HCT116 (cell line): ENCODE results near the gene RACK1. TPM values are rescaled to one million over a fixed set of nuclear protein-coding genes. Genes with fewer than 3 reads are reported as not detected.

ENCODE experiments used
- ATAC-seq: fragments of 200-7000 bp; cut with Tn5 transposase; 2 replicates; pipeline ENCODE4 v1.9.1; 2020; ENCODE audit warnings: mild to moderate bottlenecking, moderate library complexity
- BruUV-seq: library from RNA; stranded (reverse); fragments of 400-500 nt; replicated peaks from 2 replicates; lab custom pipeline; 2021; lab: Mats Ljungman, UMichigan
- CTCF ChIA-PET: fragments of 300-600 bp; sonication (Branson Sonifier 250); formaldehyde crosslinking; loops from one replicate; lab custom pipeline; 2021; ENCODE audit warnings: antibody characterized with exemption; lab: Charles Lee
- POLR2A ChIA-PET: fragments of 300-600, 350-600 bp; sonication (Branson Sonifier 250); formaldehyde crosslinking; loops from one replicate; lab custom pipeline; 2021; ENCODE audit warnings: antibody characterized with exemption; lab: Charles Lee
- RAD21 ChIA-PET, 2 experiments: fragments of 300-600 bp; sonication (Branson Sonifier 250); formaldehyde crosslinking; loops; one replicate each; lab custom pipeline; 2023; ENCODE audit warnings: low total read pairs in 2 of 2; ENCODE audit not compliant: uncharacterized antibody in 2 of 2, unreplicated experiment in 2 of 2, low non-redundant PET in 1 of 2; lab: Charles Lee
- DNase-seq: peaks from one replicate; pipeline ENCODE4 v3.0.0-alpha.2; 2010; ENCODE audit warnings: low read depth, low spot score
- H2AFZ ChIP-seq: fragments of 200-600 bp; shearing (Covaris generic), sonication (generic); 2 replicates; pipeline ENCODE4 v1.6.1; 2017; ENCODE audit warnings: low read depth, mixed run types, mixed read lengths, antibody characterized with exemption, low read length; ENCODE audit not compliant: poor library complexity, severe bottlenecking
- H3K27ac ChIP-seq: 2 replicates; pipeline ENCODE4 v1.5.1; 2012; ENCODE audit warnings: low read depth, low read length
- H3K27me3 ChIP-seq: fragments of 200-600 bp; sonication (generic); 2 replicates; pipeline ENCODE4 v1.6.1; 2016; ENCODE audit warnings: mixed run types, low read length, mixed read lengths; ENCODE audit not compliant: insufficient read depth
- H3K36me3 ChIP-seq, 2 experiments: fragments of 200-500 bp in 1 of 2; fragments of 200-600 bp in 1 of 2; sonication (Bioruptor generic) in 1 of 2; sonication (generic) in 1 of 2; 2 replicates each; pipeline versions ENCODE4 v1.5.1 to v1.6.1; 2014 to 2016; ENCODE audit warnings: low read length in 2 of 2, inconsistent platforms in 1 of 2, mixed read lengths in 1 of 2, mixed run types in 1 of 2; ENCODE audit not compliant: insufficient read depth in 2 of 2, control insufficient read depth in 1 of 2
- H3K4me1 ChIP-seq, 2 experiments: fragments of 200-600 bp in 1 of 2; sonication (generic) in 1 of 2; 2 replicates each; pipeline versions ENCODE4 v1.5.1 to v1.6.1; 2012 to 2017; ENCODE audit warnings: low read length in 2 of 2, inconsistent platforms in 1 of 2, mild to moderate bottlenecking in 1 of 2, mixed read lengths in 1 of 2, mixed run types in 1 of 2, moderate library complexity in 1 of 2; ENCODE audit not compliant: insufficient read depth in 2 of 2, control insufficient read depth in 1 of 2
- H3K4me2 ChIP-seq: fragments of 200-600 bp; sonication (generic); 2 replicates; pipeline ENCODE4 v1.6.1; 2017; ENCODE audit warnings: mixed run types, low read length, mixed read lengths
- H3K4me3 ChIP-seq, 2 experiments: fragments of 200-600 bp in 1 of 2; sonication (generic) in 1 of 2; replicated peaks in 1 of 2; 2 replicates each; pipeline ENCODE4 v1.5.1; 2011 to 2016; ENCODE audit warnings: low read length in 2 of 2, control low read depth in 1 of 2, low read depth in 1 of 2, mild to moderate bottlenecking in 1 of 2, mixed read lengths in 1 of 2, mixed run types in 1 of 2
- H3K79me2 ChIP-seq: fragments of 200-600 bp; sonication (generic); 2 replicates; pipeline ENCODE4 v1.6.1; 2017; ENCODE audit warnings: mild to moderate bottlenecking, mixed run types, low read length, moderate library complexity, mixed read lengths; ENCODE audit not compliant: insufficient read depth
- H3K9ac ChIP-seq: fragments of 200-600 bp; sonication (generic); 2 replicates; pipeline ENCODE4 v1.6.1; 2016; ENCODE audit warnings: low read length, mixed read lengths
- H3K9me2 ChIP-seq: fragments of 200-600 bp; sonication (generic), shearing (Covaris generic); 2 replicates; pipeline ENCODE4 v1.6.1; 2017; ENCODE audit warnings: mixed run types, mild to moderate bottlenecking, moderate library complexity; ENCODE audit not compliant: insufficient read depth
- H3K9me3 ChIP-seq, 2 experiments: fragments of 200-500 bp in 1 of 2; fragments of 200-600 bp in 1 of 2; sonication (Bioruptor generic) in 1 of 2; sonication (generic) in 1 of 2; 2 replicates each; pipeline ENCODE4 v1.6.1; 2014 to 2017; ENCODE audit warnings: low read length in 2 of 2, mixed read lengths in 2 of 2, inconsistent platforms in 1 of 2, low read depth in 1 of 2, mild to moderate bottlenecking in 1 of 2, mixed run types in 1 of 2, moderate library complexity in 1 of 2; ENCODE audit not compliant: control insufficient read depth in 1 of 2, insufficient read depth in 1 of 2
- H4K20me1 ChIP-seq: fragments of 200-600 bp; sonication (generic), shearing (Covaris generic); 2 replicates; pipeline ENCODE4 v1.6.1; 2017; ENCODE audit warnings: mixed run types, mild to moderate bottlenecking, moderate library complexity; ENCODE audit not compliant: insufficient read depth
- ATF3 ChIP-seq: IDR thresholded peaks from 2 replicates; pipeline ENCODE4 v1.6.1; 2012
- CBX3 ChIP-seq: IDR thresholded peaks from 2 replicates; pipeline ENCODE4 v1.6.1; 2012; ENCODE audit warnings: low read depth
- CEBPB ChIP-seq: IDR thresholded peaks from 2 replicates; pipeline ENCODE4 v1.6.1; 2012; ENCODE audit warnings: low read depth
- ELF1 ChIP-seq: IDR thresholded peaks from 2 replicates; pipeline ENCODE4 v1.6.1; 2012; ENCODE audit warnings: low read depth, borderline replicate concordance
- FOSL1 ChIP-seq: IDR thresholded peaks from 2 replicates; pipeline ENCODE4 v1.6.1; 2012; ENCODE audit warnings: low read depth
- JUND ChIP-seq: IDR thresholded peaks from 2 replicates; pipeline ENCODE4 v1.6.1; 2012
- MAX ChIP-seq: IDR thresholded peaks from 2 replicates; pipeline ENCODE4 v1.6.1; 2012
- POLR2A ChIP-seq: IDR thresholded peaks from 2 replicates; pipeline ENCODE4 v1.7.0; 2011; ENCODE audit warnings: borderline replicate concordance; ENCODE audit not compliant: insufficient read depth, insufficient read length; ENCODE audit errors: extremely low read depth
- POLR2AphosphoS5 ChIP-seq: IDR thresholded peaks from 2 replicates; pipeline ENCODE4 v1.6.1; 2011; ENCODE audit warnings: mild to moderate bottlenecking, low read depth, low read length, moderate library complexity
- RAD21 ChIP-seq: IDR thresholded peaks from 2 replicates; pipeline ENCODE4 v1.6.1; 2012; ENCODE audit warnings: low read depth, mild to moderate bottlenecking
- REST ChIP-seq: IDR thresholded peaks from 2 replicates; pipeline ENCODE4 v1.6.1; 2012; ENCODE audit warnings: low read depth
- SIN3A ChIP-seq: IDR thresholded peaks from 2 replicates; pipeline ENCODE4 v1.6.1; 2012; ENCODE audit warnings: low read depth
- SP1 ChIP-seq: IDR thresholded peaks from 2 replicates; pipeline ENCODE4 v1.6.1; 2012; ENCODE audit warnings: low read depth
- SRF ChIP-seq: IDR thresholded peaks from 2 replicates; pipeline ENCODE4 v1.6.1; 2012; ENCODE audit warnings: low read depth
- TCF7L2 ChIP-seq: IDR thresholded peaks from 2 replicates; pipeline ENCODE4 v1.7.0; 2011; ENCODE audit warnings: borderline replicate concordance, inconsistent platforms; ENCODE audit not compliant: insufficient read depth, insufficient read length; ENCODE audit errors: extremely low read depth
- YY1 ChIP-seq: IDR thresholded peaks from 2 replicates; pipeline ENCODE4 v1.6.1; 2011; ENCODE audit warnings: low read length, low read depth, moderate library complexity, mild to moderate bottlenecking; ENCODE audit not compliant: insufficient replicate concordance; ENCODE audit errors: extremely low read depth
- ZBTB33 ChIP-seq: IDR thresholded peaks from 2 replicates; pipeline ENCODE4 v1.6.1; 2011; ENCODE audit warnings: mild to moderate bottlenecking, low read length, moderate library complexity; ENCODE audit not compliant: insufficient replicate concordance; ENCODE audit errors: extremely low read depth
- ZFX ChIP-seq: fragments of 450-650 bp; IDR thresholded peaks from 2 replicates; pipeline ENCODE4 v1.6.1; 2017
- intact Hi-C: fragments of 100-400 bp; cut with micrococcal nuclease; formaldehyde crosslinking; loops from 2 replicates; pipeline ENCODE4 v1.10.0; 2022
- total RNA-seq: library from RNA; stranded (reverse); gene quantifications from one replicate; pipeline ENCODE4 v1.2.1, GENCODE V29; 2021; ENCODE audit not compliant: unreplicated experiment

The RACK1 gene
- total RNA-seq, 1 experiment from 2014 or later: 2,432 TPM

- no peak for TF ChIP-seq FOSL1
- no peak for TF ChIP-seq CEBPB
- TF ChIP-seq POLR2A: no peak
- TF ChIP-seq POLR2AphosphoS5: no peak
- TF ChIP-seq JUND: no peak
- TF ChIP-seq CBX3: no peak
These were observed 23.6 kb downstream of the RACK1 start (continued) for GRCh38 chr5:181220178-181220515.

GRCh38 chr5:181219262-181220177, 24.2 kb downstream of the RACK1 start:
- ChIA-PET CTCF (no interaction called here), RAD21 (no interaction called here), POLR2A (no interaction called here)
- intact Hi-C loops: loop anchor here (5.0 kb wide), 1 partner anchor 47 kb away; no protein-coding TSS in a partner anchor
- no TSS peak for BruUV-seq
- Histone ChIP-seq H3K79me2 (peaks cover 7% of the 10 kb centered on the region), H3K4me1 (peaks cover 16 to 47% of the 10 kb centered on the region in 2 experiments), H3K9me2 (no peaks in the 10 kb centered on the region), H3K27ac (peak overlapping the region; percentile 15; the same call in 1 of the 2 replicates), H4K20me1 (no peaks in the 10 kb centered on the region), H3K4me3 (no peak overlapping the region; a peak in 1 of 4 replicates), H3K4me2 (peak overlapping the region; percentile 70), H3K9ac (no peak overlapping the region), H3K9me3 (no peaks in the 10 kb centered on the region), H3K27me3 (no peaks in the 10 kb centered on the region), H3K36me3 (no peaks in the 10 kb centered on the region), H2AFZ (peak overlapping the region; percentile 94)
- no peak for ATAC-seq
- TF ChIP-seq FOSL1 (no peak), MAX (no peak), SIN3A (no peak), ZBTB33 (no peak), TCF7L2 (no peak), SRF (no peak), ELF1 (no peak), REST (no peak), POLR2A (no peak), YY1 (no peak), ZFX (no peak), ATF3 (no peak), JUND (no peak), CEBPB (no peak), SP1 (no peak), RAD21 (no peak), POLR2AphosphoS5 (no peak)
- DNase-seq: no peak
